HUDEP-2 (cell line): ENCODE data around the gene SOX5.
A peak's percentile ranks its signal among the peaks of the same experiment; 100 is the strongest.

Experiments used
- DNase-seq, 76 experiments: peaks; one replicate each; lab custom pipeline; 2025; ENCODE audit not compliant: unreplicated experiment in 76 of 76; lab: John Stamatoyannopoulos, UW

SOX5 gene

DNA sequence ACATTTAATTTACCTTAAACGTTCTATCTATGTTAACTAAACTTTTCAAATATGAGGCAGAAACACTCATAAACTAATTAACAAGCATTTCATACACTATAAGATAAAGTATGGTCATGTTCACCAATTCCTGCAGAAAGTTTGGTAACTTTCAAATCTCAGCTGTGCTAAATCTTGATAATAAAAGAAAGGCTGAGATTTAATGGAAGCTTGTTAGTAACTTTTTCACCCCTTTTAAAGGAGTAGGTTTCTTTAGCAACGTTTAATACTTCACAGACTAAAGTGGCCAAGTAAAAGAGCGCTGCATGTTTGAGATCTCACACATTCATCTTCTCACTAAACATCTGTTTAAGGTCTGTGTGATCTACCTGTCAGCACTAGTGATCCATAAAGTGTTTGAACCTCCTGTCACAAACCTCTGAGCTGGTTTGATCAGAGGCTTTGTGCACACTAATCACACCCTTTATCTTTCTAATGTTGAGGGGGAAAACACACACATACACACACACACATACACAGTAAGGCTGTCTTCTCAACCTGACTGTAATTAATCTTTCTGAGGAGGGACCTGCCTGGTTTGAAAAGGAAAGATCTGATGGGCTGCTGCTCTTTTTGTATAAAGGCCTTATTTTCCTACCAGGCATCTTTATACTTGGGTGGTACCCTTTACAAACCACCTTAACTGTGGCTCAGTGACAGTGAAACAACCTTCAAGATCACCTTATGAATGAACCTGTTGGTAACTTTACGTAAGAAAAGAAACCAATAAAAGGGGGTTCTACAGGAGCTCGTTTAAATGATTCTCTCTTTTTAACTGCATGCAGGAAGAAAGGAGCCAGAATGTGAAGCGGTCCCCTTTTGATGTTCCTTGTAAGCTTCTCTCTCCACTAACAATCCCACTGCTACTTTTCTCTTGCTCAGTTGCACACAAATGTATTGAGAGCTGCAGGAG lies 244.2 kb downstream of the SOX5 start:
- DNase-seq: no peak

DNA sequence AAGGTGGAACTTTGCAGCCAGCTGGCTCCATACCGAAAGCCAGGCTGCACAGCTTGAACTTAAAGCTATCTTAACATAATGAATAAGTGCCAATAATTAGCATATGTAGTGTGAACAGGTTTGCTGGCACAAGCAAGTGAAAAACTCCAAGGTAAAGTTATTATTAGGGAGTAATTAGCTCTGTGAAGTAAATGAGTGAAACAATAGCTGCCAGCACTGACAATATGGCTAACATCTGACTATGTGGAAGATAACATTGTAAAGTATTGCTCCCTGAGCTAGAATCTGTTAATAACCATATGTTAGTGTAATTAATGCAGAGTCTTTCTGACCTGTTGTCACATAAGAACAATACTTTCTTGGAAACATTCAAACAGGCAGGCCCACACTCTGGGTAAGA lies 246.4 kb downstream of the SOX5 start:
- DNase-seq: no peak

DNA sequence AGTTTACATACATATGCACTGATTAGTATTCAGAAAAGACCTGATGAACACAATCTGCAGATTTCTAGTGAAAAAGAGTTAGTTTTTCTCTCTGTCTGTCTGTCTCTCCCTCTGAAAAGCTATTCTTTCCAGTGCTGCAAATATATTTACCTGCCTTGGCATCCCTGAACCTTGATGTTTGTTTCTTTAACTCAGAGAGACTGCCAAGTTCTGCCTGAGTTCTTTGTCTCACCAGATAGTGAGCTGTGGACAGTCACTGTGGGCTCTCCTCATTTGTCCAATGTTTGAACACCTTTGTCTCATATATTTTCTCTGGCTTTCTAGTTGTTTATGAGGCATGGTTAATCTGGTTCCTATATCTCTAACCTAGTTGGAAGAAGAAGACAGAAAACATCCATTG lies 250.4 kb downstream of the SOX5 start:
- no peak for DNase-seq

DNA sequence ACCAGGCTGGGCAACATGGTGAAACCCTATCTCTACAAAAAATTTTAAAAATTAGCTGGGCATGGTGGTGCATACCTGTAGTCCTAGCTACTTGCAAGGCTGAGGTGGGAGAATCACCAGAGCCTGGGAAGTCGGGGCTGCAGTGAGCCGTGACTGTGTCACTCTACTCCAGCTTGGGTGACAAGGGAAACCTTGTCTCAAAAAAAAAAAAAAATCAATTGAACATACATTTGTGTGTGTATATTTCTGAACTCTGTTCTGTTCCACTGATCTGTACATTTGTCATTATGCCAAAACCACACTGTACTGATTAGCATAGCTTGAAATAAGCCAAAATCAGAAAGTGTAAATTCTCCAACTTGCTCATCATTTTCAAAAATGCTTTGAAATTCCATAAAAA lies 254.6 kb downstream of the SOX5 start:
- no peak for DNase-seq

DNA sequence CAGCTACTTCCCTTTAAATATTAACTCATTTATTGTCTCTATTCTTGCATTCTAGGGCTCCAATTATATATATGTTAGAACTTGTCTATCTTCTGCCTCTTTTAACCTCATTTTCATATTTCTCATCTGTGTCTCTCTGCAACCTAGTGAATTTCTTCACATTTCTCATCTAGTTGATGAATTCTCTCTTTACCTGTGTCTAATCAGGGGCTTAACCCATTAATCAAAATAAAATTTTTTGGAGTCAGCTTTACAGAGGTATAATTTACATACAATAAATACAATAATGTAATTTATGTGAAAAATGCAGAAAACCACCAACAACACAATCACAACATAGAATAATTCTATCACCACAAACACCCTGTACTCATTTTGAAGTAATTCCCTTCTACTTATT lies 255.2 kb downstream of the SOX5 start:
- no peak for DNase-seq

DNA sequence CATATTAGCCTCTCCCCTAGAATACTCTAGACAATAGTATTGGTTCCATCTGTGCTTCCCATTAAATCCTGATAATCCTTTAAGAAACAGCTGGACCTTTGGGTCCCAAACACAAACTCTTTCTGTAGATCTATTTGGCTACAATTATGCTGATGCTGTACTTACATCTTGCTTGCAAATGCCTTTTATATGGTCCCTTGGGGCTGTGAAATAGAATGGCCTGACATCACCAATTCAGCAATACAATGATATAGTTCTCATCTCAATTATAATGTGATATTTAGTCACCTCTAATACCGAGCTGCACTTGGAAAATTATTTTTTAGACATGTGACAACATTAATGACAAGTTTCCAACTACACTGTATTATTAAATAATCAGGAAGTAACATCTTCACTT lies 261.5 kb downstream of the SOX5 start:
- DNase-seq: no peak

DNA sequence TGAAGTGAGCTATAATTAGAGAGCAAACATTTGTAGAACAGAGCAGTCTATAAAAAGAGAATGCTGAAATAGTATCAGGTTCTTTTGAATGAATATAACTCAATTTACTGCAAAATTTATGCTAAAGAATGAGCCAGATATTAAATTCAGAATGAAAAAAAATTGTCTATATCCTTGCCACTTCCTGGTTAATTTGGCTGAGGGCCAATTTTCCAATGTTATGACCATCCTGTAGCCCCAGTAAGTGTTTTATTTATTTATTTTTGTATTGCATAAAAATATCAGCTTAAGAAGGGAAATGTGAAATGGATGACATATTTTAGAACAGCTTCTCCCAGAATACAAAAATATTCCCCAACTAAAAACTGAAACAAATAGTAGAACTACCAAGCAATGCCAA lies 263.4 kb downstream of the SOX5 start:
- DNase-seq: no peak

DNA sequence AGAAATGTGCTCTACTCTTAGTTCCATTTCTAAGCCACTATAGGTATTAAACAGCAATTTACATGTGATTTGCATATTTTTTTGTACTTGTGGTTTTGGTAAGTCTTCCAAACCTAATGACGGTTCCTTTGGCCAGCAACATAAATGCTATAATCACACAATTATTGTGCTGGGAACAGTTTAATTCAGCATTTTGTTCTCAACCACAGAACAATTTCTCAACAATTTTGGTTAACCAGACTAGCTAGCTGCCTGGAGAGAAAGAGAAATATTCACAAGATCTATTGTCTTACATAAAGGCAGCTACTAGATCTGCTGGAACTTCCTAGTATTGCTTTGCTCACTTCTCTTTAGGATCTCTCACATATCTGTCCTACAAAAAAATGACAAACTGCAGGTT lies 265.3 kb downstream of the SOX5 start:
- DNase-seq: no peak

DNA sequence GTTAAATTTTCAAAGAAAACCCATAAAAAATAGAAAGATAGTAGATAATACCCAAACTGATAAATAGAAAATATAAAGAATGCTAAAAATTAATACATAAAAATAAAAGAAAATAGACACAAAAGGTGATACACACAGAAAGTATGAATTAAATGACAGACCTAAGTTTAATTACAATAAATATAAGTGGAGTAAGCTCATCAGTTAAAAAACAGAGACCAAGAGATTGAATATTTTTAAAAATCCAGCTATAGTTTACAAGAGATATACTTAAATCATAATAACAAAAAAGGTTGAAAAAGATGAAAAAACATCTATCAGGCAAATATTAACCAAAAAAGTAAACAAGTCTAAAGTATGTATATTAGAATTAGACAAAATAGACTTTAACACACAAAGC lies 268.2 kb downstream of the SOX5 start:
- DNase-seq: no peak

DNA sequence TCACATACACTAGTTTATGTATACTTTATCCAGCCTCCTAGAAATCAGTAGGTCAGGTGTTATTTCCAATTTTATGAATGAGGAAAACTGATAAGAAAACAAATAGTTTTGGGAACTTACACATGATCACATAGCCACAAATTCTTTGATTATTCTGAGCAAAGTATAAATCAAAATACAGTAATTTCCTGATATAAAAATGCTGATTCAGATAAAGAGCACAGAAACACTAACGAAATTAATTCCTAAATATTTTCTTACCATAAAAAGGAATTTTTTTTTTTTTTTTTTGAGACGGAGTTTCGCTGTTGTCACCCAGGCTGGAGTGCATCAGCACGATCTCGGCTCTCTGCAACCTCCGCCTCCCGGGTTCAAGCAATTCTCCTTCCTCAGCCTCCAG lies 275.4 kb downstream of the SOX5 start:
- DNase-seq: no peak

DNA sequence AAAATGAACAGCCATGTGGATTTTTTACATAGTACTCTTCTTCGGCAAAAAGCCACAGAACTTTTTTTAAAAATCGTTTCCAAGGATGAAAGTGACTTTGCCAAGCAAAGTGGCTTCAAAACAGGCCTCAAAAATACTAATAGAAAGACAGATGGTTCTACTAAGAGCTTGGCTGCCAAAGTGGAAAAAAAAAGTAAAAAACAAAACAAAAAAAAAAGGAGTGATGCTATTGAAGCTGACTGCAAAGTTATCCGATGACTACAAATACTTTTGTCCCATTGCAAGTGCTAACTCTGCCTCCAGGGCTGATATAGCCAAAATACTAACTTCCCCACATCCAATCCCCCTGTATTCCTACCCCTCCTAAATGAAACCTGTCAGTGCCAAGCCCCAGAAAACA lies 277.6 kb downstream of the SOX5 start:
- DNase-seq: no peak

DNA sequence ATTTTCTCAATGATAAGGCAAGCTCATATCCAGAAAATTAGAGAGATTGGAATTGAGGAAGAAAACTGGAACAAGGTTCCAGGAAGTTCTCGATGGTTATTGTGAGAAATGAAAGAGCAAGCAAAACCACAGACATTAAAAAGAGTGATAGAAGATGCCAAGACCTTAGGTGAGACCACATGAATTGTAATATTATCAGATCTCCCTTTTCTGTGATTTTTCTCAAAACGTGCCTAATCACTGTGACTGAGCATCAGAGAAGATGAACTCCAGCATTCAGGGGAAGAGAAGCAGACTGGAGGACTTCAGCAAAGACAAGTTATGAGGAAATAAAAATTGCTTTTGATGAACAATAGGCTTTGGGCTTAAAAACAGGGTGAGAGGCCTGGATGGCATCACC lies 278.8 kb downstream of the SOX5 start:
- no peak for DNase-seq

DNA sequence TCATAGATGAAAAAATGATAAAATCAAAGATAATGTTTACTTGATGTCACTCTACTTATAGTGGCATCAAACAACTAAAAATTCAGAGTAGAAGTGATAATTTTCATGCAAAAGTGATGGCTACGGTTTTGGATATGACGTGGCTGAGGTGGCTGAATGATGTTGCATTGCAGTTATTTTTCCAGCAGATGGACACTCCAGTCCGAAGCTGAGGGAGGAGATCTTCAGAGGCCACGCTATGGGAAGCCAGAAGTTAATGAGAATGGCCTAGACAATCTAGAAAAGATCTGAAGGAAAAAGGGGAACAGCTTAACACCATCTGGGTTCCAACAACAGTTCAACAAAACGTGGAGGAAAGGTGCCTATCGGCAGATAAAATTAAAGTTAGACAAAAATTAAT lies 279.8 kb downstream of the SOX5 start:
- DNase-seq: no peak

DNA sequence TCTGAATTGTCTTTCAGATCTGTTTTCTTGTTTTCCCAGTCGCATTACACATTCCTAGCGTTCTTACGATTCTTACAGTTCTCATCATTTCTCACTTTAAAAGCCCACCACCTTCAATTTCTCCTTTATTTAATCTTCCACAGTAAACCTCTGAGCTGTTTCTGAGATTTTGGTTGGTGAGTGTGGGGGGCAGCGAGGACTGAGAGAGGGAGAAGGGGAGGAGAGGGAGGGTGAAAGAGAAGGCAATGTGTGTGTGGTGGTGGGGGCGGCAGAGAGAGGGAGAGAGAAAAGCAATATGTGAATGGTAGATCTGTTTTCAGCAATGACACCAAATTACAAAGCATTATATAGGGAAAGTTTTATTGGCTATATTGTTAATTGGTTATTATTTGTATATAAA lies 282.6 kb downstream of the SOX5 start:
- no peak for DNase-seq

DNA sequence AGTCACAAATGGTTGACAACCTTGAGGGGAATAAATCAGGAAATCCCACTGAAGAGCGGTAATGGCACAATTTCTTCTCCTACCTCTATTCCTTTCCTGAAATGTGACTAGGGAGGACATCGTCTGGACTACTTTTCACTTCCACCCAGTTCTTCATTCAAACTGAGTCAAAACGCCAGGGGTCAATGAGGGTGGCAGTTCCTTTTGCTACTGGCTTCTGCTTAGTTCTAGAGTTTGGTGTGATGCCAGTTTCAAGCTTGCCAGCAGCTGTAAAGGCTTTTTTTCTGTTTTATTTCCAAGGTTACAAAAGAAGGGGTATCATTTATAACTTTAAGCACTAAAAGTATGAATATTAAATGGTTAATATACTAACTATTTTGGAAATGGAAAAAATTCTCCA lies 286.5 kb downstream of the SOX5 start:
- peak in 1 of 76 experiments; percentile 0 for DNase-seq

DNA sequence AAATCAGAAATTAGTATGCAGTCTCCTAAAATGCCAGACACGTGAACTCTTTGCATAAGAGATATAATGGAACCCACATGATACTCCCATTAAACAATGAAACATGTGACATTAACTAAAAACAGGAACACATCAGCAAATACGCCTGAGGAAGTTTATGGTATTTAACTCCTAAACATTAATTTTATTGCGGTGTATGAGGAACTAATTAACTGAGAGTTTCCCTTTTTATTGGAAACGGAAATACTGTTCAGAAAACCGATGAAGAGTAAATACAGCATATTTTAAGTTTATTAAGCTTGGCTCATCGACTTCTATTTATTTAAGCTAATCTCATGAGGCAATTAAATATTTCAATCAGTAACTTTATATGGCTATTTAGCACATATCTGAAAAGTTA lies 290.3 kb downstream of the SOX5 start:
- no peak for DNase-seq

DNA sequence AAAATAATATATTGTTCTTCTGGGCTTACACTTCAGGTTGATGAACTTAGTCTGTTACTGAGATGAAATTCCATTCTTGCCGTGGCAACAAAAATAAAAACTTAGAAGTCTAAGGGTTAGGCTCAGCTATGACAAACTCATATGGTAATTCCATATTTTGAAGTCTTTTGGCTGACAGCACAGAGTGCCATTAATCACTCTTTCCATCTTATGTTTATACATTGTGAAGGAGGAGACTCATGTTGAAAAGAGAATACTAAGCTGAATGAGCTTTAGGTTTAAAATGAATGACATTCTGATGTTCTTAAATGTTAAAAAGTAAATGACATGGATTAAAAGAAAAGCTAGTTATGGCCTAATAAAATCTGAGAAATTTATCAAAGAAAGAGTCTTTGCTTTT lies 291.9 kb downstream of the SOX5 start:
- DNase-seq: no peak

DNA sequence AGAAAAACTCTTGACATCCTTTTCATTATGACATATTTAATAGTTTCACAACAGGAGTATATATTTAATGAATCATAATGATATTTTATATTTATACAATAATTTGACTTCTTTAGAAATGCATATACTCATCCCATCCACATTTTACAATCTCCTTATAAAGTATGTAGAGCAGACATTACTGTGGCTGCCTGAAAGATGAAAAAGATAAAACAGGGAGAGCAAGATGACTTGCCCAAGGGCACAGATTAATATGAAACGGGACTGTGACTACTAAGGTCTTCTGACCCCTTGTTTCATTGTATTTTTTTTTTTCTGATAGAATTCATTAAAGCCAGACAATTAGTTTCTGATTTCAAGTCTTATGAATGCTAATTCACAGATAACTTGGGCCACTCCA lies 293.6 kb downstream of the SOX5 start:
- no peak for DNase-seq

DNA sequence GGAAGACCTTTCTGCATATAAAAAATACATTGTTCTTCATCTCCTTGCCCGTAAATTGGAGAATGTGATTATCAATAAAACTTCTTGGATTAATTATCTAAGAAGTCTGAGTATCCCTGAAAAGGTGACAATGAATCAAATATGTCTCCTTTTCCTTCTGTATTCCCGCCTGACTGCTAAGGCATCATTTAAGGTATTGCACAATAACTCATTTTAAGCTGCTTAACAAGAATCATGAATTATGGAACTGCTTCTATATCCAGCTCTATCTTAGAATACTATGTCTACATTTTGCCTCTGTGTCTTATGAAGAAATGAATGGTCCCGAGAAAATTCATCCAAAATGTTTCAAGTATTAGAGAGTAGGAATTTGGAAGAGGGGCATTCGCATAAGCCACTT lies 294.4 kb downstream of the SOX5 start:
- no peak for DNase-seq

DNA sequence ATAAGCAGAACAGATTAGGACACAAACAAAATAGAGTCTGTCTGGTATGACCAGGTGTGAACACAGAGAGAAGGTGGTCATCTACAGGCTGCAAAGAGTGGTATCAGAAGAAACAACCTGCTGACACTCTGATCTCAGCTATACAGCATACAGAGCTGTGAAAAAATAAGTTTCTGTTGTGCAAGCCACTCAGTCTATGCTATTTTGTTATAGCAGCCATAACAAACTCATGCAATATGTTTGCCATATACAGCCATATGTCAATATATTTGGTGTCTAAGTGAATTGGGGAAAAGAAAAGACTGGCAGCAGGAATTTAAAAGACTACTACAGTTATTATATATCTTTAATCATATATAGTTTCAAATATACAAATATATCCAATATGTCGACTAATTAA lies 300.9 kb downstream of the SOX5 start:
- DNase-seq: no peak

DNA sequence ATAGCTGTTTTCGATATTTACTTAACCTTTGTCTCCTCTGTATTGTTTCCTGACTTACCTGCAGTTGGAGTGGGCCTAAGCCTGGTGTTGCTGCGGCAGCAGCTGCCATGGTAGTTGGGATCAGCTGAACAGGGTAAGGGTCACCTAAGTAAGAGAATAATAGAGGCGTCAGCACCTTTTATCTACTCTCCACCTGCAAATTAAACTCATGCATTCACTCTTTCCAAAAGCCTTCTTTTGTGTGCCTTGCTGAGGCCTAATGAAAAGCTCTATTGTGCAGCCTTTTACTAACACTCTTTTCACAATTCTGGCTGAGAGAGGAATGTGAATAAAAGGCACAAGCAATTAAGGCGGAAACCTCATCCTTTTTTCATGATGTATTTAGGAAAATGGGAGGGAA lies 308.7 kb downstream of the SOX5 start:
- DNase-seq: no peak

DNA sequence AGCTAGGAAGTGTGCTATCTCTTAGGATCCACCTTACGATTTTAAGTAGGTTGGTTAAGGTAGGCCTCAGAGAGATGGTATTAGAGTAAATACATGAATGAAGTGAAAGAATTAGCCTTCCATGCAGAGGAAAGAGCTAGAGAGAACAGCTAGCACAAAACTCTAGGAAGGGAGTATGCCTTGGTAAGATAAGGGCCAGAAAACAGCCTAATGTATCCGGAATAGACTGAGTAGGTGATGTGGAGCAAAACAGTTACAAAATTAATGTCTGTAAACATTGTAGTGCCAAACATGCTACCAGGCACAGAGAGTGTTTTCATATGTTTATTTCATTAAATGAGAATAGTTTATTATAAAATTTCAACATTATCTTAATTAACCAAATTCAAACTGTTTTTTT lies 315.1 kb downstream of the SOX5 start:
- no peak for DNase-seq
